Psoas muscle (tissue), 8 donors: ENCODE data around the gene ARL2BP. TPM values are rescaled to one million over a fixed set of nuclear protein-coding genes. Genes with fewer than 3 reads are reported as not detected.

Experiments used
- ATAC-seq, 4 donors: fragments of 200-7000 bp; cut with Tn5 transposase; one replicate each; pipeline ENCODE4 v1.9.1; 2020; ENCODE audit warnings: moderate library complexity in 3 of 4, mild to moderate bottlenecking in 2 of 4
- DNase-seq, 2 donors: peaks; one replicate each; pipeline ENCODE4 v3.0.0-alpha.2; 2020
- H3K27ac ChIP-seq: fragments of 200-600 bp; one replicate; pipeline ENCODE4 v1.8.0; 2022
- H3K27me3 ChIP-seq, 3 donors: fragments of 200-600 bp in 1 of 3; one replicate each; pipeline versions ENCODE4 v1.6.1 to v1.8.0; 2013 to 2022; ENCODE audit warnings: low read length in 2 of 3, mild to moderate bottlenecking in 2 of 3, moderate library complexity in 1 of 3; ENCODE audit not compliant: insufficient read depth in 3 of 3
- H3K36me3 ChIP-seq, 2 donors: fragments of 200-600 bp in 1 of 2; one replicate each; pipeline versions ENCODE4 v1.6.1 to v1.8.0; 2013 to 2022; ENCODE audit warnings: low read depth in 1 of 2, mild to moderate bottlenecking in 1 of 2, moderate library complexity in 1 of 2; ENCODE audit not compliant: insufficient read depth in 1 of 2
- H3K4me1 ChIP-seq: fragments of 200-600 bp; one replicate; pipeline ENCODE4 v1.8.0; 2022
- H3K4me3 ChIP-seq: fragments of 200-600 bp; one replicate; pipeline ENCODE4 v1.8.0; 2022; ENCODE audit warnings: mild to moderate bottlenecking
- H3K9me3 ChIP-seq: fragments of 200-600 bp; one replicate; pipeline ENCODE4 v1.8.0; 2022
- CTCF ChIP-seq: fragments of 200-600 bp; IDR thresholded peaks from one replicate; pipeline ENCODE4 v1.8.0; 2022; ENCODE audit warnings: antibody characterized with exemption
- WGBS, 3 donors: extraction: QIAGEN DNeasy Blood & Tissue Kit; methylation state at CpG; one replicate each; pipeline versions ENCODE4 v1.1.6 to v1.1.7; 2013; 5-methylcytosine and 5-hydroxymethylcytosine counted together
- intact Hi-C, 2 donors: fragments of 100-400 bp; cut with DNase I; formaldehyde crosslinking; loops; one replicate each; pipeline versions ENCODE4 v1.11.0 to v1.14.2; 2022
- polyA plus RNA-seq, 3 donors: library from polyadenylated mRNA; stranded (reverse); fragments of 200-250 nt; gene quantifications; one replicate each; pipeline ENCODE4 v1.2.3, GENCODE V29; 2013
- total RNA-seq, 4 donors: library from RNA; stranded (reverse); fragmentation: NEBNext Ultra II Directional in 2 of 4; extraction: Animal tissue kit (Norgen Biotek cat#: 25700) in 2 of 4; gene quantifications; one replicate each; pipeline versions ENCODE4 v1.2.1 to v1.2.4, GENCODE V29; 2021 to 2023
- donor health status: healthy with polysubstance abuse.
- donor health status: DM: no; HTN: no; CAD: no; lungs with moderate emphysema.
- donor health status: Bipolar disorder and iron deficiency.
- donor health status: healthy.
- donor health status: DM: yes; HTN: yes; CAD: no.
- donor health status: DM: no; HTN: no; CAD: no.
- donor health status: DM: no; HTN: no; CAD: no.
- donor health status: DM: yes; HTN: yes; CAD: no.

Gene ARL2BP
- total and polyA plus RNA-seq, 7 donors, result 25.2 to 88.3 (median 39.9) TPM

- DNase-seq (no peak), ATAC-seq (peak in 2 of 4 donors; percentile 13 to 21)
- H3K4me1 ChIP-seq, result peaks cover 10% of the 10 kb centered on the region
- WGBS, 3 donors, result 6 to 14% (median 9%) methylated on average over 13 to 14 of the region's 14 CpGs
- peak overlapping the region; percentile 76 for H3K4me3 ChIP-seq
- no peaks in the 10 kb centered on the region for H3K36me3 ChIP-seq
- no peaks in the 10 kb centered on the region for H3K9me3 ChIP-seq
- peaks cover 0 to 24% (median 8%) of the 10 kb centered on the region in 3 donors for H3K27me3 ChIP-seq
- intact Hi-C loops, result no loop called here
- no peak overlapping the region for H3K27ac ChIP-seq
- TF ChIP-seq CTCF, result no peak
Observed at GRCh38 chr16:57283959-57284208, 38.8 kb downstream of the ARL2BP start.

- intact Hi-C loops, result no loop called here
- ATAC-seq (peak; percentile 72 to 90 (median 83)), DNase-seq (peak in 1 of 2 donors; percentile 58)
- no peak for TF ChIP-seq CTCF
- no peaks in the 10 kb centered on the region for H3K36me3 ChIP-seq
- 1 to 2% (median 1%) methylated on average over 53 to 95 of the region's 95 CpGs for WGBS, 3 donors
- H3K9me3 ChIP-seq, result no peaks in the 10 kb centered on the region
- H3K27me3 ChIP-seq, result peaks cover 0 to 24% (median 8%) of the 10 kb centered on the region in 3 donors
- H3K27ac ChIP-seq, result no peak within 1 kb of the TSS
- H3K4me1 ChIP-seq, result peaks cover 10% of the 10 kb centered on the region
- H3K4me3 ChIP-seq, result peak within 1 kb of the TSS; percentile 76
Observed at GRCh38 chr16:57284209-57284951, 39.3 kb downstream of the ARL2BP start, which contains the start of gene PLLP. TSS of gene PLLP (minus strand) at chr16:57284672. CDS start at chr16:57284540, 132 bp downstream.

GRCh38 chr16:57284952-57285363 lies 39.9 kb downstream of the ARL2BP start:
- H3K9me3 ChIP-seq, result no peaks in the 10 kb centered on the region
- no peaks in the 10 kb centered on the region for H3K36me3 ChIP-seq
- H3K27ac ChIP-seq, result no peak overlapping the region
- DNase-seq (no peak), ATAC-seq (no peak)
- intact Hi-C loops, result no loop called here
- peaks cover 0 to 24% (median 8%) of the 10 kb centered on the region in 3 donors for H3K27me3 ChIP-seq
- no peak for TF ChIP-seq CTCF
- 16 to 17% (median 16%) methylated on average over 22 of the region's 22 CpGs for WGBS, 3 donors
- peaks cover 10% of the 10 kb centered on the region for H3K4me1 ChIP-seq
- peak overlapping the region; percentile 76 for H3K4me3 ChIP-seq

- ATAC-seq (no peak), DNase-seq (no peak)
- no peak for TF ChIP-seq CTCF
- intact Hi-C loops, result no loop called here
- Histone ChIP-seq H3K4me1 (peaks cover 10% of the 10 kb centered on the region), H3K36me3 (no peaks in the 10 kb centered on the region), H3K4me3 (no peak overlapping the region), H3K27ac (no peak overlapping the region), H3K27me3 (peaks cover 0 to 24% (median 8%) of the 10 kb centered on the region in 3 donors), H3K9me3 (no peaks in the 10 kb centered on the region)
- 73 to 84% (median 77%) methylated on average over 5 of the region's 5 CpGs for WGBS, 3 donors
Observed at GRCh38 chr16:57285379-57285778, 40.3 kb downstream of the ARL2BP start.
